GM12892 (cell line): Measurements from ENCODE around the gene GTF2H1.

Source experiments
- POLR2A ChIP-seq: IDR thresholded peaks from 2 replicates; pipeline ENCODE4 v1.6.1; 2011; ENCODE audit warnings: low read depth, low read length, control low read depth
- POLR2AphosphoS5 ChIP-seq: IDR thresholded peaks from 2 replicates; pipeline ENCODE4 v1.6.1; 2011; ENCODE audit warnings: low read depth, low read length, control low read depth
- TAF1 ChIP-seq: IDR thresholded peaks from 2 replicates; pipeline ENCODE4 v1.6.1; 2011; ENCODE audit warnings: low read depth, mild to moderate bottlenecking, control low read depth, low read length, borderline replicate concordance

GRCh38 chr11:18317551-18317950 is 4.8 kb upstream of the GTF2H1 start:
- TF ChIP-seq POLR2A (no peak), POLR2AphosphoS5 (no peak), TAF1 (no peak)
